Mesendoderm (in vitro differentiated cells): ENCODE results near the gene DMC1.

ENCODE experiments used
- DNase-seq: peaks from one replicate; pipeline ENCODE4 v3.0.0; 2013
- H2AK5ac ChIP-seq: 2 replicates; pipeline ENCODE4 v1.6.1; 2013; ENCODE audit warnings: low read length, inconsistent platforms
- H2BK120ac ChIP-seq: 2 replicates; pipeline ENCODE4 v1.6.1; 2013; ENCODE audit warnings: low read depth, mild to moderate bottlenecking, low read length, moderate library complexity, mixed read lengths
- H2BK15ac ChIP-seq: replicated peaks from 2 replicates; pipeline ENCODE4 v1.6.1; 2013; ENCODE audit warnings: low read depth, mild to moderate bottlenecking, moderate library complexity
- H2BK5ac ChIP-seq: 2 replicates; pipeline ENCODE4 v1.6.1; 2013; ENCODE audit warnings: low read length, inconsistent platforms
- H3K18ac ChIP-seq: 2 replicates; pipeline ENCODE4 v1.6.1; 2013; ENCODE audit warnings: mild to moderate bottlenecking, low read length, mixed read lengths
- H3K23ac ChIP-seq: one replicate; pipeline ENCODE4 v1.6.1; 2013; ENCODE audit warnings: low read length
- H3K27ac ChIP-seq: 2 replicates; pipeline ENCODE4 v1.5.1; 2013; ENCODE audit warnings: low read depth, mild to moderate bottlenecking, inconsistent platforms, low read length, moderate library complexity
- H3K27me3 ChIP-seq: 2 replicates; pipeline ENCODE4 v1.6.1; 2013; ENCODE audit warnings: low read length, control low read depth, mild to moderate bottlenecking, inconsistent platforms; ENCODE audit not compliant: insufficient read depth, poor library complexity
- H3K36me3 ChIP-seq: 2 replicates; pipeline ENCODE4 v1.6.1; 2013; ENCODE audit warnings: low read length, inconsistent platforms; ENCODE audit not compliant: control insufficient read depth, insufficient read depth
- H3K4ac ChIP-seq: one replicate; pipeline ENCODE4 v1.6.1; 2013; ENCODE audit warnings: low read depth, mild to moderate bottlenecking, low read length, moderate library complexity
- H3K4me1 ChIP-seq: 2 replicates; pipeline ENCODE4 v1.6.1; 2013; ENCODE audit warnings: low read depth, low read length, inconsistent platforms; ENCODE audit not compliant: control insufficient read depth
- H3K4me2 ChIP-seq: 2 replicates; pipeline ENCODE4 v1.6.1; 2013; ENCODE audit warnings: low read length
- H3K4me3 ChIP-seq: 2 replicates; pipeline ENCODE4 v1.5.1; 2013; ENCODE audit warnings: mild to moderate bottlenecking, low read length
- H3K56ac ChIP-seq: one replicate; pipeline ENCODE4 v1.6.1; 2013; ENCODE audit warnings: low read length
- H3K79me1 ChIP-seq: 2 replicates; pipeline ENCODE4 v1.6.1; 2013; ENCODE audit warnings: low read length, inconsistent platforms
- H3K79me2 ChIP-seq: 2 replicates; pipeline ENCODE4 v1.6.1; 2013; ENCODE audit warnings: mild to moderate bottlenecking, low read length; ENCODE audit not compliant: control insufficient read depth, insufficient read depth
- H3K9ac ChIP-seq: 2 replicates; pipeline ENCODE4 v1.6.1; 2013; ENCODE audit warnings: low read length, inconsistent platforms
- H4K5ac ChIP-seq: one replicate; pipeline ENCODE4 v1.6.1; 2013; ENCODE audit warnings: low read length
- H4K8ac ChIP-seq: one replicate; pipeline ENCODE4 v1.6.1; 2013; ENCODE audit warnings: low read depth, mild to moderate bottlenecking, control low read depth, low read length, moderate library complexity
- WGBS: extraction: QIAGEN DNeasy Blood & Tissue Kit; methylation state at CpG from one replicate; pipeline ENCODE4 v1.1.7; 2013; ENCODE audit warnings: low lambda C conversion rate, missing lambda C conversion rate; ENCODE audit not compliant: insufficient coverage; ENCODE audit errors: extremely low coverage; 5-methylcytosine and 5-hydroxymethylcytosine counted together

Gene DMC1

GRCh38 chr22:38531251-38531938 is 38.6 kb downstream of the DMC1 start:
- no peaks in the 10 kb centered on the region for H3K4me1 ChIP-seq
- WGBS, result no CpG with 5 or more reads among the region's 4 CpGs
- H2BK15ac ChIP-seq, result no peak overlapping the region
- no peak overlapping the region for H3K4ac ChIP-seq
- DNase-seq, result no peak
- H2BK120ac ChIP-seq, result no peak overlapping the region
- no peak overlapping the region for H3K4me2 ChIP-seq
- H3K4me3 ChIP-seq, result no peak overlapping the region
- no peak overlapping the region for H3K18ac ChIP-seq
- no peaks in the 10 kb centered on the region for H3K36me3 ChIP-seq
- H4K5ac ChIP-seq, result no peak overlapping the region
- H3K27me3 ChIP-seq, result no peaks in the 10 kb centered on the region
- no peak overlapping the region for H3K23ac ChIP-seq
- no peak overlapping the region for H4K8ac ChIP-seq
- H3K79me1 ChIP-seq, result no peaks in the 10 kb centered on the region
- H2BK5ac ChIP-seq, result no peak overlapping the region
- H3K79me2 ChIP-seq, result no peaks in the 10 kb centered on the region
- no peak overlapping the region for H3K9ac ChIP-seq
- no peak overlapping the region for H3K27ac ChIP-seq
- no peak overlapping the region for H2AK5ac ChIP-seq
- H3K56ac ChIP-seq, result no peak overlapping the region

- no CpG with 5 or more reads among the region's 3 CpGs for WGBS
- H2BK15ac ChIP-seq, result no peak overlapping the region
- no peak overlapping the region for H3K27ac ChIP-seq
- no peak overlapping the region for H3K56ac ChIP-seq
- no peak overlapping the region for H4K8ac ChIP-seq
- H3K18ac ChIP-seq, result no peak overlapping the region
- H3K79me2 ChIP-seq, result no peaks in the 10 kb centered on the region
- H4K5ac ChIP-seq, result no peak overlapping the region
- no peaks in the 10 kb centered on the region for H3K27me3 ChIP-seq
- no peak overlapping the region for H3K4me3 ChIP-seq
- no peak overlapping the region for H3K9ac ChIP-seq
- H2BK5ac ChIP-seq, result no peak overlapping the region
- no peak overlapping the region for H2AK5ac ChIP-seq
- no peaks in the 10 kb centered on the region for H3K79me1 ChIP-seq
- H3K36me3 ChIP-seq, result no peaks in the 10 kb centered on the region
- no peak overlapping the region for H2BK120ac ChIP-seq
- no peaks in the 10 kb centered on the region for H3K4me1 ChIP-seq
- no peak overlapping the region for H3K4me2 ChIP-seq
- DNase-seq, result no peak
- H3K4ac ChIP-seq, result no peak overlapping the region
- H3K23ac ChIP-seq, result no peak overlapping the region
Observed at GRCh38 chr22:38524429-38524828, 45.6 kb downstream of the DMC1 start.

GRCh38 chr22:38523479-38523878 is 46.5 kb downstream of the DMC1 start:
- Histone ChIP-seq H3K4me2 (no peak overlapping the region), H3K4ac (no peak overlapping the region), H2BK15ac (no peak overlapping the region), H3K9ac (no peak overlapping the region), H3K4me3 (no peak overlapping the region), H2AK5ac (no peak overlapping the region), H3K27me3 (no peaks in the 10 kb centered on the region), H3K23ac (no peak overlapping the region), H2BK5ac (no peak overlapping the region), H3K4me1 (no peaks in the 10 kb centered on the region), H3K18ac (no peak overlapping the region), H3K27ac (no peak overlapping the region), H3K56ac (no peak overlapping the region), H4K8ac (no peak overlapping the region), H3K79me2 (no peaks in the 10 kb centered on the region), H4K5ac (no peak overlapping the region), H3K79me1 (no peaks in the 10 kb centered on the region), H2BK120ac (no peak overlapping the region), H3K36me3 (no peaks in the 10 kb centered on the region)
- DNase-seq, result no peak
- no CpG with 5 or more reads among the region's 5 CpGs for WGBS

DNA sequence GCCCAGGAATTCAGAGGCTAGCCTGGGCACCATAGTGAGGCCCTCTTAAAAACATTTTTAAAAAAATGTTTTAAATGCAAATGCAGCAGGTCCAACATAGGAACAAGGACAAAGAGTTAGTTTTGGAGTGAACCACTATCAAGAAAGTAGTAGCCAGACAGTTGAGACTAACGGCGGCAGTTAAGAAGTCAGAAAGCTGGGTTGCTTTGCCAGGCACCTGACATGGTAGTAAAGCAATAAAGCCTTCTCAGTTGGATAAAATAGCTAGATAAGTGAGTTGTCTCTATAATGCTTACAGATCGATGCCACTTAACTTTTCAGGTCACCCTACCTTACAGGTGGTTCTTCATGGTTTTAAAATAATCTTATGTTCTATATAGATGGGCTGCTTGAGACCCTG is 47.0 kb downstream of the DMC1 start:
- Histone ChIP-seq H3K27me3 (no peaks in the 10 kb centered on the region), H3K4ac (no peak overlapping the region), H3K18ac (no peak overlapping the region), H3K27ac (no peak overlapping the region), H3K4me1 (no peaks in the 10 kb centered on the region), H3K4me3 (no peak overlapping the region), H3K79me1 (no peaks in the 10 kb centered on the region), H2BK15ac (no peak overlapping the region), H2AK5ac (no peak overlapping the region), H3K9ac (no peak overlapping the region), H3K56ac (no peak overlapping the region), H3K4me2 (no peak overlapping the region), H2BK120ac (no peak overlapping the region), H2BK5ac (no peak overlapping the region), H4K5ac (no peak overlapping the region), H4K8ac (no peak overlapping the region), H3K23ac (no peak overlapping the region), H3K36me3 (no peaks in the 10 kb centered on the region), H3K79me2 (no peaks in the 10 kb centered on the region)
- no CpG with 5 or more reads among the region's 3 CpGs for WGBS
- DNase-seq, result no peak

- no CpG with 5 or more reads among the region's 2 CpGs for WGBS
- DNase-seq, result no peak
- no peak overlapping the region for H3K4me2 ChIP-seq
- no peak overlapping the region for H3K4me3 ChIP-seq
- H3K4me1 ChIP-seq, result no peaks in the 10 kb centered on the region
- H2AK5ac ChIP-seq, result no peak overlapping the region
- H2BK5ac ChIP-seq, result no peak overlapping the region
- H3K56ac ChIP-seq, result no peak overlapping the region
- H3K27ac ChIP-seq, result no peak overlapping the region
- H3K27me3 ChIP-seq, result no peaks in the 10 kb centered on the region
- H3K79me1 ChIP-seq, result no peaks in the 10 kb centered on the region
- no peak overlapping the region for H3K9ac ChIP-seq
- H2BK120ac ChIP-seq, result no peak overlapping the region
- no peak overlapping the region for H3K23ac ChIP-seq
- H3K18ac ChIP-seq, result no peak overlapping the region
- H4K5ac ChIP-seq, result no peak overlapping the region
- no peaks in the 10 kb centered on the region for H3K36me3 ChIP-seq
- no peak overlapping the region for H4K8ac ChIP-seq
- no peak overlapping the region for H2BK15ac ChIP-seq
- no peak overlapping the region for H3K4ac ChIP-seq
- H3K79me2 ChIP-seq, result no peaks in the 10 kb centered on the region
Observed at GRCh38 chr22:38519453-38520250, 50.3 kb downstream of the DMC1 start.
